KBM-7 (cell line): ENCODE measurements around the gene NAT10.

Experiments used
- DNase-seq: peaks from one replicate; pipeline ENCODE4 v3.0.0-alpha.2; 2015
- in situ Hi-C: fragments of 300-500 bp; cut with MboI; formaldehyde crosslinking; loops from 2 replicates; pipeline ENCODE4 v1.14.3; 2020; ENCODE audit warnings: low sequenced_read_pairs, low pct_unique_long_range_greater_than_20kb, mixed read lengths

Gene NAT10

GRCh38 chr11:34160791-34161190 lies 55.4 kb downstream of the NAT10 start:
- in situ Hi-C loops: loop anchor here (25.0 kb wide), 3 partner anchors 202 to 727 kb away; partner anchors contain the start of gene ABTB2
- DNase-seq: no peak

GRCh38 chr11:34161361-34161760 lies 55.9 kb downstream of the NAT10 start:
- in situ Hi-C loops: loop anchor here (25.0 kb wide), 3 partner anchors 201 to 726 kb away; partner anchors contain the start of gene ABTB2
- DNase-seq: no peak

- DNase-seq: no peak
- in situ Hi-C loops: loop anchor here (25.0 kb wide), 3 partner anchors 200 to 725 kb away; partner anchors contain the start of gene ABTB2
Observed at GRCh38 chr11:34161812-34162492, 56.5 kb downstream of the NAT10 start.

- in situ Hi-C loops: loop anchor here (25.0 kb wide), 3 partner anchors 200 to 725 kb away; partner anchors contain the start of gene ABTB2
- DNase-seq: no peak
Observed at GRCh38 chr11:34162493-34162820, 57.0 kb downstream of the NAT10 start.

GRCh38 chr11:34162856-34163255 lies 57.4 kb downstream of the NAT10 start:
- no peak for DNase-seq
- in situ Hi-C loops: loop anchor here (25.0 kb wide), 3 partner anchors 199 to 724 kb away; partner anchors contain the start of gene ABTB2

- no peak for DNase-seq
- in situ Hi-C loops: loop anchor here (25.0 kb wide), 3 partner anchors 197 to 722 kb away; partner anchors contain the start of gene ABTB2
Observed at GRCh38 chr11:34165121-34165520, 59.7 kb downstream of the NAT10 start.

- in situ Hi-C loops: loop anchor here (25.0 kb wide), 3 partner anchors 196 to 721 kb away; partner anchors contain the start of gene ABTB2
- DNase-seq: no peak
Observed at GRCh38 chr11:34165786-34166555, 60.5 kb downstream of the NAT10 start.

GRCh38 chr11:34166806-34167740 lies 61.6 kb downstream of the NAT10 start:
- in situ Hi-C loops: loop anchor here (25.0 kb wide), 3 partner anchors 195 to 720 kb away; partner anchors contain the start of gene ABTB2
- no peak for DNase-seq

GRCh38 chr11:34167961-34168360 lies 62.5 kb downstream of the NAT10 start:
- no peak for DNase-seq

GRCh38 chr11:34168642-34169420 lies 63.4 kb downstream of the NAT10 start:
- in situ Hi-C loops: loop anchor here (25.0 kb wide), 3 partner anchors 193 to 718 kb away; partner anchors contain the start of gene ABTB2

More at GRCh38 chr11:34167961-34168360, 62.5 kb downstream of the NAT10 start:
- in situ Hi-C loops: loop anchor here (25.0 kb wide), 3 partner anchors 194 to 719 kb away; partner anchors contain the start of gene ABTB2

GRCh38 chr11:34169686-34170085 lies 64.3 kb downstream of the NAT10 start:
- DNase-seq: no peak
- in situ Hi-C loops: loop anchor here (25.0 kb wide), 3 partner anchors 193 to 718 kb away; partner anchors contain the start of gene ABTB2

More at GRCh38 chr11:34168642-34169420, 63.4 kb downstream of the NAT10 start:
- DNase-seq: no peak

- in situ Hi-C loops: loop anchor here (25.0 kb wide), 3 partner anchors 189 to 714 kb away; partner anchors contain the start of gene ABTB2
- no peak for DNase-seq
Observed at GRCh38 chr11:34173050-34173449, 67.6 kb downstream of the NAT10 start.

GRCh38 chr11:34174412-34175041 lies 69.1 kb downstream of the NAT10 start:
- peak; percentile 78 for DNase-seq
- in situ Hi-C loops: loop anchor here (25.0 kb wide), 3 partner anchors 188 to 713 kb away; partner anchors contain the start of gene ABTB2

- DNase-seq: no peak
- in situ Hi-C loops: no loop called here
Observed at GRCh38 chr11:34175284-34176019, 70.0 kb downstream of the NAT10 start.

- DNase-seq: no peak
- in situ Hi-C loops: no loop called here
Observed at GRCh38 chr11:34176751-34177209, 71.4 kb downstream of the NAT10 start.

GRCh38 chr11:34178209-34178821 lies 72.9 kb downstream of the NAT10 start:
- in situ Hi-C loops: no loop called here
- no peak for DNase-seq
